GM13976 (cell line): ENCODE data around the gene SERGEF.

Experiments
- DNase-seq: peaks from one replicate; pipeline ENCODE4 v3.0.0; 2012; ENCODE audit warnings: low spot score
- in situ Hi-C: fragments of 300-500 bp; cut with MboI; formaldehyde crosslinking; loops from one replicate; pipeline ENCODE4 v1.12.0; 2022; ENCODE audit warnings: low sequenced_read_pairs, mixed read lengths, inconsistent platforms; ENCODE audit not compliant: unreplicated experiment
- TF ChIP-seq, protein P1 (sequence below): IDR thresholded peaks from 2 replicates; pipeline ENCODE4 v1.5.1; 2012; ENCODE audit warnings: borderline replicate concordance, mild to moderate bottlenecking; ENCODE audit not compliant: insufficient read depth; ENCODE audit errors: extremely low read depth, missing control alignments, control extremely low read depth

Gene SERGEF

GRCh38 chr11:17739945-17740338, 272.9 kb downstream of the SERGEF start:
- in situ Hi-C loops, result no loop called here
- no peak for DNase-seq
- TF ChIP-seq, protein P1, sequence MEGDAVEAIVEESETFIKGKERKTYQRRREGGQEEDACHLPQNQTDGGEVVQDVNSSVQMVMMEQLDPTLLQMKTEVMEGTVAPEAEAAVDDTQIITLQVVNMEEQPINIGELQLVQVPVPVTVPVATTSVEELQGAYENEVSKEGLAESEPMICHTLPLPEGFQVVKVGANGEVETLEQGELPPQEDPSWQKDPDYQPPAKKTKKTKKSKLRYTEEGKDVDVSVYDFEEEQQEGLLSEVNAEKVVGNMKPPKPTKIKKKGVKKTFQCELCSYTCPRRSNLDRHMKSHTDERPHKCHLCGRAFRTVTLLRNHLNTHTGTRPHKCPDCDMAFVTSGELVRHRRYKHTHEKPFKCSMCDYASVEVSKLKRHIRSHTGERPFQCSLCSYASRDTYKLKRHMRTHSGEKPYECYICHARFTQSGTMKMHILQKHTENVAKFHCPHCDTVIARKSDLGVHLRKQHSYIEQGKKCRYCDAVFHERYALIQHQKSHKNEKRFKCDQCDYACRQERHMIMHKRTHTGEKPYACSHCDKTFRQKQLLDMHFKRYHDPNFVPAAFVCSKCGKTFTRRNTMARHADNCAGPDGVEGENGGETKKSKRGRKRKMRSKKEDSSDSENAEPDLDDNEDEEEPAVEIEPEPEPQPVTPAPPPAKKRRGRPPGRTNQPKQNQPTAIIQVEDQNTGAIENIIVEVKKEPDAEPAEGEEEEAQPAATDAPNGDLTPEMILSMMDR, result no peak

DNA sequence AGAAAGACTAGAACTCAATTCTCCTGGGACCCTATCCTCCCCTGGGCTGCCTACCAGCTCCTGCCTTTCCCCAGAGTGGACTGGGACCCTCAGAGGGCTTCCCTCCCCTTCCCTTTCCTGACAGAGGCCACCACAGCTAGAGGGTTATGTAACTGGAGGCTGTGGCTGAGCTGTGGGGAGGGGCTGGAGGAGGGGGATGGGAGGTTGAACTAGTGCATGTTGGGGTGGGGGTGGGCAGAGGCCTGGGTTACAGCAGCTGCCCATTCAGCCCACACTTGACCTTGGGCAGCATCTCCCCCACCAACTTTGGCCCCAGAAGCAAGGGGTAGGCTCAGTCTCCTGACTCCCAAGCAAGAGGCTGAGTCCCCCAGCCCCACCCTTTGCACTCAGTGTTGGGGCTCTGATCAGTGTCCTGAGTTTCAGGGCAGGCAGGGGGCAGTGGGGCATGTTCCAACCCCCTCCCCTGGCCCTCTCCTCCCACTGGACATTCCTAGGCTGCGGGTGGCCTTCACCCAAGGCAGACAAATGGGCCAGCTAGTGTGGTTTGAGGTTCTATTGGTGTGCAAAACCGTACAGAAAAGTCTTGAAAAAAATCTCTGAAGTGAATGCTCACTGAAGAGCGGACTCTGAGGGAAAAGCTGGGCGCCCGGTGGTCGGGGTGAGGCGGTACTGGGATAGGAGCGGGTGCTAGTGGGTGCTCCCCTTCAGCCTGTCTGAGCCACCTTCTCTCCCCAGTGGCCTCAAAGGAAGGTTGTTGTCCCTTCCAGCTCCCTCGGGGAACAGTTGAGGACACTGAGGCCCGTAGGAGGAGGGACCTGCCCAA, 274.5 kb downstream of the SERGEF start:
- in situ Hi-C loops, result no loop called here
- no peak for DNase-seq

More for the DNA sequence above, 274.5 kb downstream of the SERGEF start:
- TF ChIP-seq, protein P1, result no peak
